NCI-H526 treated with DMSO at 0.1 percent for 48 hours (cell line): ENCODE results near the gene ITLN2.
"Not testable (repeated sequence)": the region's sequence is repeated elsewhere in the genome, so short reads cannot be mapped to it uniquely, and the experiment has no call there.

ENCODE experiments used
- DNase-seq: peaks from one replicate; lab custom pipeline; 2025; lab: John Stamatoyannopoulos, UW

The ITLN2 gene

GRCh38 chr1:160954158-160955104, at the start of gene ITLN2:
Gene ITLN2, minus strand, starts transcription at chr1:160954809. Its CDS starts 68 bp downstream, at chr1:160954741.
- DNase-seq: peak; percentile 39

GRCh38 chr1:161001525-161001924, 46.9 kb upstream of the ITLN2 start:
- no peak for DNase-seq

GRCh38 chr1:161000736-161001480, 46.3 kb upstream of the ITLN2 start:
- no peak for DNase-seq

- no peak for DNase-seq
These were observed 44.8 kb upstream of the ITLN2 start for GRCh38 chr1:160999376-160999775.

- peak; percentile 20 for DNase-seq
These were observed 42.9 kb upstream of the ITLN2 start for GRCh38 chr1:160997323-160998038.

- no peak for DNase-seq
These were observed 41.6 kb upstream of the ITLN2 start for GRCh38 chr1:160996178-160996577.

- DNase-seq: peak; percentile 59
These were observed 39.1 kb upstream of the ITLN2 start for GRCh38 chr1:160993544-160994193.

GRCh38 chr1:160992036-160992435, 37.4 kb upstream of the ITLN2 start:
- DNase-seq: not testable (repeated sequence)

- DNase-seq: no peak
These were observed 32.9 kb upstream of the ITLN2 start for GRCh38 chr1:160987359-160988050.

GRCh38 chr1:160985723-160986122, 31.1 kb upstream of the ITLN2 start:
- no peak for DNase-seq

- DNase-seq: no peak
These were observed 27.2 kb upstream of the ITLN2 start for GRCh38 chr1:160981584-160982411.

GRCh38 chr1:160979286-160979685, 24.7 kb upstream of the ITLN2 start:
- no peak for DNase-seq

GRCh38 chr1:160978510-160978927, 23.9 kb upstream of the ITLN2 start:
- DNase-seq: no peak

- no peak for DNase-seq
These were observed 20.4 kb upstream of the ITLN2 start for GRCh38 chr1:160975026-160975425.

GRCh38 chr1:160973491-160973890, 18.9 kb upstream of the ITLN2 start:
- DNase-seq: peak; percentile 71

- no peak for DNase-seq
These were observed 18.3 kb upstream of the ITLN2 start for GRCh38 chr1:160972939-160973338.

GRCh38 chr1:160971618-160972056, 17.0 kb upstream of the ITLN2 start:
- peak; percentile 56 for DNase-seq

GRCh38 chr1:160963521-160963920, 8.9 kb upstream of the ITLN2 start:
- no peak for DNase-seq

- DNase-seq: no peak
These were observed 6.8 kb upstream of the ITLN2 start for GRCh38 chr1:160961419-160961818.

- DNase-seq: no peak
These were observed 2.4 kb upstream of the ITLN2 start for GRCh38 chr1:160956966-160957365.
